ENCODE results near the gene SCRN1. TPM values are rescaled to one million over a fixed set of nuclear protein-coding genes. Genes with fewer than 3 reads are reported as not detected.

SCRN1 gene
- total and polyA plus RNA-seq, 2 of the 13 experiments (the other 11 are each of a cell fraction or from before 2014, with no cell fraction given) = 43.2 to 49.8 TPM

GRCh38 chr7:29989257-29989995, at the start of gene SCRN1 (continued):
- TF ChIP-seq THYN1 (CRISPR knock-in tag; IDR thresholded peaks at IDR 0.05; ENCODE audit: borderline replicate concordance, low read depth) (no peak), PAXIP1 (CRISPR knock-in tag; conservative IDR thresholded peaks at IDR 0.05) (no peak), ZNF747 (CRISPR knock-in tag; IDR thresholded peaks at IDR 0.05; ENCODE audit: borderline replicate concordance) (no peak), ZNF143 (CRISPR knock-in tag; IDR thresholded peaks at IDR 0.05) (no peak), TBX2 (CRISPR knock-in tag; IDR thresholded peaks at IDR 0.05; ENCODE audit: borderline replicate concordance) (no peak; the same call in 1 of the 2 replicates), DNMT3B (CRISPR knock-in tag; conservative IDR thresholded peaks at IDR 0.05) (no peak), LBX2 (CRISPR knock-in tag; IDR thresholded peaks at IDR 0.05; ENCODE audit: borderline replicate concordance) (no peak), KDM3A (CRISPR knock-in tag; IDR thresholded peaks at IDR 0.05; ENCODE audit: low read depth) (no peak; the same call in 1 of the 2 replicates), CREB3 (CRISPR knock-in tag; IDR thresholded peaks at IDR 0.05) (no peak), ARNT2 (CRISPR knock-in tag; IDR thresholded peaks at IDR 0.05; ENCODE audit: low read depth) (0 out of 2 replicates have a peak, but pooled peaks have one; percentile 34), TERF1 (CRISPR knock-in tag; IDR thresholded peaks at IDR 0.05) (no peak), ZNF589 (CRISPR knock-in tag; conservative IDR thresholded peaks at IDR 0.05) (no peak), TRIM22 (IDR thresholded peaks at IDR 0.05) (no peak), ZSCAN25 (CRISPR knock-in tag; IDR thresholded peaks at IDR 0.05) (peak; percentile 14; the same call in 1 of the 2 replicates), ZNF710 (CRISPR knock-in tag; IDR thresholded peaks at IDR 0.05; ENCODE audit: borderline replicate concordance) (peak; percentile 64; the same call in 1 of the 2 replicates), ZNF576 (CRISPR knock-in tag; IDR thresholded peaks at IDR 0.05) (no peak), HOXA5 (CRISPR knock-in tag; IDR thresholded peaks at IDR 0.05) (no peak), ETV5 (CRISPR knock-in tag; IDR thresholded peaks at IDR 0.05; ENCODE audit: borderline replicate concordance) (no peak)

Measured in HepG2 (cell line).